ENCODE results near the gene DENND6A. TPM values are rescaled to one million over a fixed set of nuclear protein-coding genes. Genes with fewer than 3 reads are reported as not detected.

The DENND6A gene
- total RNA-seq, 1 donor from 2014 or later, result 29.7 TPM

DNA sequence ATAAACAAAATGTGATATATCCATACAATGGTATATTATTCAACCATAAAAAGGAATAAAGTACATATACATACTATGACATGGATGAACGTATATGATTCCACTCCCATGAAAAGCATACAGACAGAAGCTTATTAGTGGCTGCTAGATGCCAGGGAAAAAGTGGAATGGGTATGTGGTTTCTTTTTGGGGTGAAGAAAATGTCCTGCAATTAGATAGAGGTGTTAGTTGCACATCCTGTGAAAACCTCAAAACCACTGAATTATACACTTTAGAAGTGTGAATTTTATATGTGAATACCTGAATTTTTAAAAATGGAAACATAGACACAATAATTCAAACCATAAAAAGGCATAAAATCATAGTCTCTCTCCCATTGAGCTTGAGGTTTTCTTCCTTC is 11.2 kb downstream of the DENND6A start:
- Histone ChIP-seq H3K9me3 (ENCODE audit: control insufficient read depth in 3 of 3, low read length in 3 of 3) (no peaks in the 10 kb centered on the region), H3K4me1 (ENCODE audit: control insufficient read depth in 3 of 3, insufficient read depth in 3 of 3, low read length in 3 of 3) (peaks cover 0 to 3% (median 0%) of the 10 kb centered on the region in 3 donors), H3K36me3 (ENCODE audit: control insufficient read depth in 3 of 3, insufficient read depth in 3 of 3, low read length in 3 of 3) (peaks cover 0 to 5% (median 3%) of the 10 kb centered on the region in 3 donors), H3K4me3 (ENCODE audit: low read length in 3 of 3) (no peak overlapping the region), H3K27me3 (ENCODE audit: control insufficient read depth in 3 of 3, insufficient read depth in 3 of 3, low read length in 3 of 3) (no peaks in the 10 kb centered on the region), H3K9ac (ENCODE audit: low read depth in 1 of 3, low read length in 3 of 3) (no peak overlapping the region), H3K27ac (ENCODE audit: low read depth, low read length) (no peak overlapping the region)

DNA sequence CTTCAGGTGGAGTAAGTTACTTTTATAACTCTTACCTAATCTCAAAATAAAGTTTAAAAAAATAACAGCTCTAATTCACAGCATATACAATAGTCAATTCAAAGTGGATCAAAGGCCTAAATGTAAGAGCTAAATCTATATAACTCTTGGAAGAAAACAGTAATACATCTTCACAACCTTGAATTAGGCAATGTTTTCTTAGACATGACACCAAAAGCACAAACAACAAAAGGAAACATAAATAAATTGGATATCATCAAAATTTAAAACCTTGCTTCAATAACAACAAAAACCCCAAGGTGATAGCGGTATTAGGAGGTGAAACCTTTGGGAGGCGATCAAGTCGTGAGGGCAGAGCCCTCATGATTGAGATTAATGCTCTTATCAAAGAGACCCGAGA is 12.8 kb downstream of the DENND6A start:
- no peaks in the 10 kb centered on the region for H3K9me3 ChIP-seq (ENCODE audit: control insufficient read depth in 3 of 3, low read length in 3 of 3)
- H3K4me1 ChIP-seq (ENCODE audit: control insufficient read depth in 3 of 3, insufficient read depth in 3 of 3, low read length in 3 of 3), result peaks cover 0 to 3% (median 0%) of the 10 kb centered on the region in 3 donors
- H3K36me3 ChIP-seq (ENCODE audit: control insufficient read depth in 3 of 3, insufficient read depth in 3 of 3, low read length in 3 of 3), result peaks cover 0 to 5% (median 3%) of the 10 kb centered on the region in 3 donors
- H3K4me3 ChIP-seq (ENCODE audit: low read length in 3 of 3), result no peak overlapping the region
- no peak overlapping the region for H3K9ac ChIP-seq (ENCODE audit: low read depth in 1 of 3, low read length in 3 of 3)
- H3K27me3 ChIP-seq (ENCODE audit: control insufficient read depth in 3 of 3, insufficient read depth in 3 of 3, low read length in 3 of 3), result no peaks in the 10 kb centered on the region
- no peak overlapping the region for H3K27ac ChIP-seq (ENCODE audit: low read depth, low read length)

DNA sequence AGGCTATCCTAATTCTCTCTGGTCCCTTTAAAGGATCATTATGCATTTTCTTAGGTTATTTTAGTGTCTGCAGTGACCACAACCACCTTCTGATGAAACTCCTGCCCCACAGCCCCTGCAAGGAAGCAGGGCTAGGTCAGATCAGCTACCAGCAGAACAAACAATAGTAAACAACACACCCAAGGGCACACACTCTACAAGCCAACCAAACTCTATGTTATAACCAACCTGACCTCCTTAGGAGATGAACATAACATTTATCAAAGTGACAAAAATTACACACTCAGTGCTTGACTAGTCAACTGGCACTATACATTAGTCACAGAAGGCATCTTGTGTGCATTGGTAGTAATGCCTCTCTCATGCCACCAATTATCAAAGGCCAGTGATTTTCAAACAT is 17.3 kb downstream of the DENND6A start:
- Histone ChIP-seq H3K4me3 (ENCODE audit: low read length in 3 of 3) (no peak overlapping the region), H3K9ac (ENCODE audit: low read depth in 1 of 3, low read length in 3 of 3) (no peak overlapping the region), H3K27me3 (ENCODE audit: control insufficient read depth in 3 of 3, insufficient read depth in 3 of 3, low read length in 3 of 3) (no peaks in the 10 kb centered on the region), H3K36me3 (ENCODE audit: control insufficient read depth in 3 of 3, insufficient read depth in 3 of 3, low read length in 3 of 3) (peaks cover 0 to 7% (median 3%) of the 10 kb centered on the region in 3 donors), H3K27ac (ENCODE audit: low read depth, low read length) (no peak overlapping the region), H3K9me3 (ENCODE audit: control insufficient read depth in 3 of 3, low read length in 3 of 3) (no peaks in the 10 kb centered on the region), H3K4me1 (ENCODE audit: control insufficient read depth in 3 of 3, insufficient read depth in 3 of 3, low read length in 3 of 3) (peaks cover 0 to 3% (median 0%) of the 10 kb centered on the region in 3 donors)

DNA sequence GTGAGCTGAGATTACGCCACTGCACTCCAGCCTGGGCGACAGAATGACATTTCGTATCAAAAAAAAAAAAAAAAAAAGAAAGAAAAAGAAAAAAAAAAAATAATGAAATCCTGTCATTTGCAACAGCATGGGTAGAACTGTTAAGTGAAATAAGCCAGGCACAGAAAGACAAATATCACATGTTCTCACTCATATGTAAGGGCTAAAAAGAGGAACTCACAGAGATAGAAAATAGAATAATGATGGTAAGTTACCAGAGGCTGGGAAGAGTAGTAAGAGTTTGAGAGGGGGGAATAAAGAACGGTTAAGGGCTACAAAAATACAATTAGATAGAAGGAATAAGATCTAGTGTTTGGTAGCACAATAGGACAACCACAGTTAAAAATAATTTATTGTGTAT is 19.7 kb downstream of the DENND6A start:
- Histone ChIP-seq H3K36me3 (ENCODE audit: control insufficient read depth in 3 of 3, insufficient read depth in 3 of 3, low read length in 3 of 3) (peaks cover 0 to 7% (median 5%) of the 10 kb centered on the region in 3 donors), H3K9ac (ENCODE audit: low read depth in 1 of 3, low read length in 3 of 3) (no peak overlapping the region), H3K9me3 (ENCODE audit: control insufficient read depth in 3 of 3, low read length in 3 of 3) (no peaks in the 10 kb centered on the region), H3K27ac (ENCODE audit: low read depth, low read length) (no peak overlapping the region), H3K4me1 (ENCODE audit: control insufficient read depth in 3 of 3, insufficient read depth in 3 of 3, low read length in 3 of 3) (no peaks in the 10 kb centered on the region), H3K27me3 (ENCODE audit: control insufficient read depth in 3 of 3, insufficient read depth in 3 of 3, low read length in 3 of 3) (no peaks in the 10 kb centered on the region), H3K4me3 (ENCODE audit: low read length in 3 of 3) (no peak overlapping the region)

DNA sequence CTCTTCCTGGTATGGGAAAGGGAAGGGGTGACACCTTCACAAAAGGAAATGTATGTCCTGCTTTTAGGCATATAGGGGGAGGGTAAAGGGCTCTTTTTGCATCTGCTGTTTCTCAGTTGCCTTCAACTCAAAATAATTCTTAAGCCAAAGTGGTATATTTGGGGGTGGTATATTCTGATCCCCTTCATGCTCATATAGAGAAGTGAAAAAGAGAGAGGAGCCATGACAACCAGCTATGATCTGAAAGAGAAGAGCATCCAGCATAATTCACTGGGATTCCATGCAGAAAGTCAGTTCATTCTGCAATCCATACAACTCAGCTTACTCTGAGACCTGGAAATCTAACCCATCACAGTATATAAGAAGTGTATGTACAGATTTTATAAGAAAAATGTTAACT is 22.3 kb downstream of the DENND6A start:
- no peak overlapping the region for H3K4me3 ChIP-seq (ENCODE audit: low read length in 3 of 3)
- no peak overlapping the region for H3K9ac ChIP-seq (ENCODE audit: low read depth in 1 of 3, low read length in 3 of 3)
- H3K4me1 ChIP-seq (ENCODE audit: control insufficient read depth in 3 of 3, insufficient read depth in 3 of 3, low read length in 3 of 3), result no peaks in the 10 kb centered on the region
- no peaks in the 10 kb centered on the region for H3K9me3 ChIP-seq (ENCODE audit: control insufficient read depth in 3 of 3, low read length in 3 of 3)
- peaks cover 0 to 10% (median 7%) of the 10 kb centered on the region in 3 donors for H3K36me3 ChIP-seq (ENCODE audit: control insufficient read depth in 3 of 3, insufficient read depth in 3 of 3, low read length in 3 of 3)
- no peak overlapping the region for H3K27ac ChIP-seq (ENCODE audit: low read depth, low read length)
- H3K27me3 ChIP-seq (ENCODE audit: control insufficient read depth in 3 of 3, insufficient read depth in 3 of 3, low read length in 3 of 3), result no peaks in the 10 kb centered on the region

DNA sequence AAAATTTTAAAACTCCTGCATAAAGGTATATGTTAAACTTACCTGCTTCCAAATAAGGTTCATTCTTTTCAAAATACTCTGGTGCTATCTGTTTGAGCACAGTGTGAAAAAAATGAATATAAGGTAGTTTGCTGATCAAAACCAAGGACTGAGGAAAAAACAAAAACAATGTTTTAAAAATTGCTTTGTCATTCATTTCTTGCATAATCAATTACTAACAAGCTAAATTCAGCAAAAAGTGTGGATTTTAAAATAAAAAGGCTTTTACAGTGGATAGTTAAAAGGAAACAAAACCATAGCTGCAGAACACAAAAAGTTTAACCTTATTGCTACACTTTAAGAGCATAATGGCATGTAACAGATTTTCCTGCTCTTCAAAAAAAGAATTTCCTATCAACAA is 31.5 kb downstream of the DENND6A start:
- Histone ChIP-seq H3K27ac (ENCODE audit: low read depth, low read length) (no peak overlapping the region), H3K9me3 (ENCODE audit: control insufficient read depth in 3 of 3, low read length in 3 of 3) (no peaks in the 10 kb centered on the region), H3K27me3 (ENCODE audit: control insufficient read depth in 3 of 3, insufficient read depth in 3 of 3, low read length in 3 of 3) (no peaks in the 10 kb centered on the region), H3K9ac (ENCODE audit: low read depth in 1 of 3, low read length in 3 of 3) (no peak overlapping the region), H3K4me1 (ENCODE audit: control insufficient read depth in 3 of 3, insufficient read depth in 3 of 3, low read length in 3 of 3) (no peaks in the 10 kb centered on the region), H3K4me3 (ENCODE audit: low read length in 3 of 3) (no peak overlapping the region), H3K36me3 (ENCODE audit: control insufficient read depth in 3 of 3, insufficient read depth in 3 of 3, low read length in 3 of 3) (peaks cover 0 to 23% (median 18%) of the 10 kb centered on the region in 3 donors)

DNA sequence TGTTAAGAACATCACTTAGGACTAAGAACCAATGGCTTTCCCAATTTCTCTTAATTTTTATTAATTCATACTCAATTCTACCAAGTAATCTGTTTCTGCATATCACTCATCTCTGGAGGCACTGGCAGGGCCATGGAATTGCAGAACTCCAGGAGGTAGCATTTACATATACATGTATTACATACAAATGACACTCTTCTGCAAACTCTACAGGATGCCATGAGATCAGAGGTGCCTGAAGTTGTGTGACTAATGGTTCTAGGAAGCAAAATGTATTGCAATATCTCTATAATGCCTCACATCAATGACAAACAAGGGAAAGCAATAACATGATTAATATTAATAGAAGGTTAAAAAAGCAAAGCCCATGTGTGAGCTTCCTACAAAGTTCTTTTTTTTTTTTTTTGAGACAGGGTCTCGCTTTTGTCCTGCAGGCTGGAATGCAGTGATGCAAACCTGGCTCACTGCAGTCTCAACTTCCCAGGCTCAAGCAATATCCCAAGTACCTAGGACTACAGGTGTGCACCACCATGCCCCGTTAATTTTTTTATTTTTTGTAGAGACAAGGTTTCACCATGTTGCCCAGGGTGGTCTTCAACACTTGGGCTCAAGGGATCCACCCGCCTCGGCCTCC is 33.0 kb downstream of the DENND6A start:
- Histone ChIP-seq H3K27ac (ENCODE audit: low read depth, low read length) (no peak overlapping the region), H3K4me3 (ENCODE audit: low read length in 3 of 3) (no peak overlapping the region), H3K27me3 (ENCODE audit: control insufficient read depth in 3 of 3, insufficient read depth in 3 of 3, low read length in 3 of 3) (no peaks in the 10 kb centered on the region), H3K9me3 (ENCODE audit: control insufficient read depth in 3 of 3, low read length in 3 of 3) (no peaks in the 10 kb centered on the region), H3K36me3 (ENCODE audit: control insufficient read depth in 3 of 3, insufficient read depth in 3 of 3, low read length in 3 of 3) (peaks cover 0 to 18% (median 12%) of the 10 kb centered on the region in 3 donors), H3K4me1 (ENCODE audit: control insufficient read depth in 3 of 3, insufficient read depth in 3 of 3, low read length in 3 of 3) (no peaks in the 10 kb centered on the region), H3K9ac (ENCODE audit: low read depth in 1 of 3, low read length in 3 of 3) (no peak overlapping the region)

DNA sequence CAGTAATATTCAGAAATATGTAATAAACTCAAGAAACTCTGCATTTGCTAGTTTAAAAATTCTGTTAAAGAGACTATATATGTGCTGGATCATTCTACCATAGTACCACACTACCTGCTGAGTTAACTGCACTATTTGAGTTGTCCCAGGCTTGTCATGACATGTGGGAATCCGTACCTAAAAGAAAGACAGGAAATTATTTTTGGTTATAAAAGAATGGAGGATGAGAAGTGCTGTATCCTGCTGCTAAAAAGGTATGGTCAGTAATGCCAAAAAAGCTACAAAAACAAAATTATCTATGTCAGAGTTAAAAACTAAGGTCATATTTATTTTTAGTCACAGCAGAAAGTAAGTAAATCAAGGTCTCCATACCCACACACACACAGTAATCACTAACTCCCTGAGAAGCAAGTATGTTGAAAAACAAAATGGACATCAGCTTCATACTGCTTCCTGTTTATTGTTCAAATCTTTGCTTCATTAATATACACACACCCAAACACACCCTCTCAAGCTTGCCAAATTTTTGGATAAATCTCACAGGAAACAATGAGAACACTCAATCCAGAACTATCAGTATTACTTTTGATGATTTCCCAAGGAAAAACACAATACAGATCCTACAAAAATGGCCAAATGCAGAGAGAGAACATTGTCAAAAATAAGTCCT is 33.7 kb downstream of the DENND6A start:
- no peak overlapping the region for H3K27ac ChIP-seq (ENCODE audit: low read depth, low read length)
- H3K9ac ChIP-seq (ENCODE audit: low read depth in 1 of 3, low read length in 3 of 3), result no peak overlapping the region
- no peak overlapping the region for H3K4me3 ChIP-seq (ENCODE audit: low read length in 3 of 3)
- peaks cover 0 to 16% (median 12%) of the 10 kb centered on the region in 3 donors for H3K36me3 ChIP-seq (ENCODE audit: control insufficient read depth in 3 of 3, insufficient read depth in 3 of 3, low read length in 3 of 3)
- no peaks in the 10 kb centered on the region for H3K27me3 ChIP-seq (ENCODE audit: control insufficient read depth in 3 of 3, insufficient read depth in 3 of 3, low read length in 3 of 3)
- no peaks in the 10 kb centered on the region for H3K9me3 ChIP-seq (ENCODE audit: control insufficient read depth in 3 of 3, low read length in 3 of 3)
- no peaks in the 10 kb centered on the region for H3K4me1 ChIP-seq (ENCODE audit: control insufficient read depth in 3 of 3, insufficient read depth in 3 of 3, low read length in 3 of 3)

DNA sequence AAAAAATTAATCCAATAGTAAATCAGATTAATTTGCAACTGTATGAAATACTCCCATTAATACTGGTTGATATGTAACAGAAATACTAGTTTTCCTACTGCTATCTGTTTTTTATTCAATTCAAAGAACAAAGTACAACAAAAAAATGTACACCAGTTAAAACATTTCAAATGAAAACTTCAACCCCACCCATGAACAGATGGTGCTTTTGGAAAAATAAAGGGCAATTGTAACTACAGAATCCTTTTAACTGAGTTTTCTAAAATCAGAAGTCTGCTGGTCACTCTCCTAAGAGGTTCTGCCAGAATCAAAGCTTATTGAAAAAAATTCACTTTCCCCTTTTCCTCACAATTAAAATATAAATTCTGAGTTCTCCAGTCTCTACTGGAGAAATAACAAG is 34.3 kb downstream of the DENND6A start:
- H3K9me3 ChIP-seq (ENCODE audit: control insufficient read depth in 3 of 3, low read length in 3 of 3), result no peaks in the 10 kb centered on the region
- peaks cover 0 to 13% (median 12%) of the 10 kb centered on the region in 3 donors for H3K36me3 ChIP-seq (ENCODE audit: control insufficient read depth in 3 of 3, insufficient read depth in 3 of 3, low read length in 3 of 3)
- H3K9ac ChIP-seq (ENCODE audit: low read depth in 1 of 3, low read length in 3 of 3), result no peak overlapping the region
- H3K27ac ChIP-seq (ENCODE audit: low read depth, low read length), result no peak overlapping the region
- H3K4me1 ChIP-seq (ENCODE audit: control insufficient read depth in 3 of 3, insufficient read depth in 3 of 3, low read length in 3 of 3), result no peaks in the 10 kb centered on the region
- no peak overlapping the region for H3K4me3 ChIP-seq (ENCODE audit: low read length in 3 of 3)
- H3K27me3 ChIP-seq (ENCODE audit: control insufficient read depth in 3 of 3, insufficient read depth in 3 of 3, low read length in 3 of 3), result no peaks in the 10 kb centered on the region

DNA sequence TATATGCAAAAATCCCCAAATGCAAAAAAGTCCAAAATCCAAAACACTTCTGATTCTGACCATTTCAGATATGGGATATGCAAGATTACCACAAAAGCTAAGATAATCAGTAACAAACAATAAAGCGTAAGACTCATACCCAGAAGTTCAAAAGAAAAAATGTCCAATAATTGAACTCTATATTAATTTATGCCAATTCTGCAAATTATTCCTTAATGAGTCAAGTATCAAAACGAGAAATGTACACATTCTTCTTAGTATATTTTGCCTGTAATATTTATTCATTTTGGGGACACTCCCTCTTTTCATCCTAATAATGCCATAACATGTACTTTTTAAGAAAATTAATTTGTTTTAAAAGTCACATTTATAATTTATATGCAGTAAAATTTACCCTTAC is 37.1 kb downstream of the DENND6A start:
- Histone ChIP-seq H3K4me1 (ENCODE audit: control insufficient read depth in 3 of 3, insufficient read depth in 3 of 3, low read length in 3 of 3) (no peaks in the 10 kb centered on the region), H3K27me3 (ENCODE audit: control insufficient read depth in 3 of 3, insufficient read depth in 3 of 3, low read length in 3 of 3) (no peaks in the 10 kb centered on the region), H3K4me3 (ENCODE audit: low read length in 3 of 3) (no peak overlapping the region), H3K9ac (ENCODE audit: low read depth in 1 of 3, low read length in 3 of 3) (no peak overlapping the region), H3K9me3 (ENCODE audit: control insufficient read depth in 3 of 3, low read length in 3 of 3) (no peaks in the 10 kb centered on the region), H3K27ac (ENCODE audit: low read depth, low read length) (no peak overlapping the region), H3K36me3 (ENCODE audit: control insufficient read depth in 3 of 3, insufficient read depth in 3 of 3, low read length in 3 of 3) (peaks cover 0 to 13% (median 12%) of the 10 kb centered on the region in 3 donors)
